ENCODE data around the gene PYGO2. TPM values are rescaled to one million over a fixed set of nuclear protein-coding genes. Genes with fewer than 3 reads are reported as not detected.

Gene PYGO2, protein sequence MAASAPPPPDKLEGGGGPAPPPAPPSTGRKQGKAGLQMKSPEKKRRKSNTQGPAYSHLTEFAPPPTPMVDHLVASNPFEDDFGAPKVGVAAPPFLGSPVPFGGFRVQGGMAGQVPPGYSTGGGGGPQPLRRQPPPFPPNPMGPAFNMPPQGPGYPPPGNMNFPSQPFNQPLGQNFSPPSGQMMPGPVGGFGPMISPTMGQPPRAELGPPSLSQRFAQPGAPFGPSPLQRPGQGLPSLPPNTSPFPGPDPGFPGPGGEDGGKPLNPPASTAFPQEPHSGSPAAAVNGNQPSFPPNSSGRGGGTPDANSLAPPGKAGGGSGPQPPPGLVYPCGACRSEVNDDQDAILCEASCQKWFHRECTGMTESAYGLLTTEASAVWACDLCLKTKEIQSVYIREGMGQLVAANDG
- total RNA-seq, result 13.2 TPM
- long read RNA-seq, transcript PYGO2-202 (3 exons, 3,146 nt), result major isoform, 49 of 58 reads
- long read RNA-seq, partial matches to known transcripts, result 0 of 58 reads
- long read RNA-seq, other reads (novel, unspliced or antisense), result 8 of 58 reads

DNA sequence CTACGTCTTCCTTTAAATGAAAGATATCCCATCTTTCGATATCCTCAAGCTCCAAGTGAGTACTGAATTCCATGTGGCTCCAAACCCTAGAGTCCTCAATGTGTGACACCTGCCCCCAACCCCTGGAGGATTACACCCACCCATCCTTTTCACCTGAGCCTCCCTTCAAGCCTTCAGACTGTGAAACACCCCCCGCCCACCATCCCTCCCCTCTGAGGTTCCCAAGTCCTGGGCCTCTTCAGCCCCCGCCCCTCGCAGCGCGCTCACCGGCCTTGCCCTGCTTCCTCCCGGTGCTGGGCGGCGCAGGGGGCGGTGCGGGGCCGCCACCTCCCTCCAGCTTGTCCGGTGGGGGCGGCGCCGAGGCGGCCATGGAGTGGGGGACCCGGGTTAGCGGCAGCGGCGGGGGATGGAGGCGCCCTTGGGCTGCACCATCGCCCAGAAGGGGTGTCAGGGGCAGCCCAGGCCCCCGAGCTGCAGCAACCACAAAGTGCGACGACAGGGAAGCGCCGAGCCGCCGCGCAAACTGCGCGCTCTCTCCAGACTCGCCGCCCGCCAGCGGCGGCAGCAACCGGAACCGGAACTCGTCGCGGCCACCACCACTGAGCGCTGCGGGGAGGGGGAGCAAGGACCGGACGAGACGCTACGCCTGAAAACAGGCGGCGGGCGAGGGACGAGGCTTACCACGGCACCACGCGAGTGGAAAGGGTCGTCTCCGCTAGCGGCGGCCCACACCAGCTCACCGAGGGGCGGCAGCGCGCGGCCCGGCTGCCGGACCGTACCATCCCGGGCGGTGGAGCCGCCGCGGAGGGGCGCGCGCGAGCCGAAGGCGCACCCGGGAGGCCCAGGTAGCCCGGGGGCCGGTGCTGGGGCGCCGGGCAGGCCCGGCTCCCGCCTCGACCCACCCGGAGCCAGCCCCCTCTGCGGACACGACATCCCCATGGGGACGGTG, at the start of gene PYGO2:
TSS of gene PYGO2 (minus strand) at position 576 of the 949 bp plus-strand sequence. CDS start at position 370, 206 bp downstream.
- intact Hi-C loops (cut with DNase I), result loop anchor here (5.0 kb wide), 1 partner anchor 101 kb away; the partner anchor contains the start of gene EFNA4
- DNase-seq (peak; percentile 88), ATAC-seq (ENCODE audit: poor library complexity) (peak; percentile 90)

DNA sequence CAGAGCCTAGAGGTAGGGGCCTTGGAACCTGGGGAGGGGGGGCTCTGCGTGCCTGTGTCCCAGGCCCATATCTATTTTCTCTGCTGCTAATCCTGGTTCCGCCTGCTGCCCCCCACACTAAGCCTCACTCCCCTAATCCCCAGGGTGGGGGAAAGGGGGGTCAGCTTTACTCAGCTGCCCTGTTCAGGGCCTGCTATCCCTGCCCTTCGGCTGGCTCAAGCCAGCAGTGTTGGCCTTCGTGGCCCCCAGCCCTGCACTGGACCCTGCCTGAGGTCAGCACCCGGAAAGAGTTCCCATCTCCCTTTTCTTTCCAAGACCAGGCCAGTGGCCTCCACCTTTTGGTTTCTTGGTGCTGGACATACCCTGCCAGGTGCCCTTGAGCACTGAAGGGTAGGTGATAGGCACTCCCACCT, 49.4 kb upstream of the PYGO2 start:
- ATAC-seq (ENCODE audit: poor library complexity), result no peak
- intact Hi-C loops (cut with DNase I), result loop anchor here (10.0 kb wide), 1 partner anchor 106 kb away; no protein-coding TSS in a partner anchor

GRCh38 chr1:155010211-155010918, 48.8 kb upstream of the PYGO2 start:
- intact Hi-C loops (cut with DNase I), result loop anchor here (10.0 kb wide), 1 partner anchor 106 kb away; no protein-coding TSS in a partner anchor
- DNase-seq, result peak; percentile 42
- no peak for ATAC-seq (ENCODE audit: poor library complexity)

More for the DNA sequence above, 49.4 kb upstream of the PYGO2 start:
- no peak for DNase-seq

DNA sequence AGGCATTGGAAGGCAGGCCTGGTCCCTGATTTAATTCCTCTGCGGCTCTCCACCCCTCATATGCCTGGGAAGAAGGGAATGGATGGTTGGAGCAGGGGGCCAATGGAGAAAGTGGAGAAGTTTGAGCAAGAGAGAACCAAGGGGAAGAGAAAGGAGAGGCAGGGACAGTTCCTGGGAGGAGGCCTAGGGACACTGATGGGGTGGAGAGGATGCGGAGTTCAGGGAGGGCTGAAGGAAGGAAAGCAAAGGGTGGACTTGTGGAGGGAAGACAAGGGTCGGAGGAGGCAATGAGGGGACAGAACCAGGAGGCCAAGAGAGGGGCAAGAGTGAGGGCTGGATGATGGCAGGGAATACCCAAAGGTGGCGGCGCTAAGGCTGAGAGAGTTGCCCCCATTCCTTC, 48.2 kb upstream of the PYGO2 start:
- ATAC-seq (ENCODE audit: poor library complexity) (no peak), DNase-seq (no peak)
- intact Hi-C loops (cut with DNase I), result loop anchor here (10.0 kb wide), 1 partner anchor 105 kb away; no protein-coding TSS in a partner anchor

- no peak for ATAC-seq (ENCODE audit: poor library complexity)
- no peak for DNase-seq
- intact Hi-C loops (cut with DNase I), result no loop called here
These were observed 47.7 kb upstream of the PYGO2 start for GRCh38 chr1:155009221-155009711.

GRCh38 chr1:155008015-155008941, 46.7 kb upstream of the PYGO2 start:
- DNase-seq, result peak; percentile 72
- intact Hi-C loops (cut with DNase I), result no loop called here
- no peak for ATAC-seq (ENCODE audit: poor library complexity)

- intact Hi-C loops (cut with DNase I), result no loop called here
- ATAC-seq (ENCODE audit: poor library complexity) (peak; percentile 38), DNase-seq (peak; percentile 85)
These were observed 45.8 kb upstream of the PYGO2 start for GRCh38 chr1:155007251-155007828.

- peak; percentile 48 for DNase-seq
- intact Hi-C loops (cut with DNase I), result no loop called here
- no peak for ATAC-seq (ENCODE audit: poor library complexity)
These were observed 45.1 kb upstream of the PYGO2 start for GRCh38 chr1:155006601-155007101.

DNA sequence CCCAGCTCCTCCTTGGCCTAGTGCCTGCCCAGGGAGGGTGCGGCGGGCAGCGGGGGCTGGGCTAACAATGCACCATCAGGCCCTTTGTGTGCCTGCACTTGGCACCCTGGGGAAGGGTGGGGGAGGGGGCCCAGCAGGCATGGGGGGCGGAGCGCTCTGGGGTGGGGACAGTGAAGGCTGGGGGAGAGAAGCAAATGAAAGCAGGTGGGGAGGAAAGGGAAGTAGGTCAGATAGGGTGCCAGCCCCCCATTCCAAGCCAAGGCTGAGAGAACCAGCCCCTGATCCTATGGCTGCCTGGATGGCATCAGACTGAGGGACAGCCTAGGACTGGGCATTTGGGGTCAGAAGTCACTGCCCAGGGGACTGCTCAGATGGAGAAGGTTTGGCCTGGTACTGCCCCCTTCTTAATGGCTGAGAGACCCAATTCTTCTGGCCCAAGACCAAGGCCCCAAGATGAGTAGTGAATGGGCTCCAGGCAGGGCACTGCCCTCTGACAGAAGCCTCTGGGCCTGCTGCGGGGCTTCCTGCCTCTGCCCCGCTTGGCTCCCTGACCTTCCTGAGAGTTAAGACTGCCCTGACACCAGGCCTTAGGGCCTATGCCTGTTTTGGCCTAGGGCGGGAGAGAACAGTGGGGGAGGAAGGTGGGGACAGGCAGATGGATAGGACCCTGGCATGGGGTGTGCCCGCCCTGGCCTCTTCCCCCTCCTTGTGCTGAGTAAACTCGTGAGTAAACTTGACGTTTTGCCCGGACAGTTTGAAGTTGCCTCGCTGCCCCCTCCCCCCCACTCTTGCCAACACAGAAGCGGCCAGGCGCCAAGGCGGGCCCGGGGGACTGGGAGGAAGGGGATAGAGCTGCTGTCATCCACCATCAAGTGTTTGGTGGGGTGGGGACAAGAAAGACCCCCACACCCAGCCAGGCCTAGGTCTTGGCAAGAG, 43.8 kb upstream of the PYGO2 start:
- DNase-seq (peak; percentile 87), ATAC-seq (ENCODE audit: poor library complexity) (peak; percentile 25)
- intact Hi-C loops (cut with DNase I), result no loop called here

DNA sequence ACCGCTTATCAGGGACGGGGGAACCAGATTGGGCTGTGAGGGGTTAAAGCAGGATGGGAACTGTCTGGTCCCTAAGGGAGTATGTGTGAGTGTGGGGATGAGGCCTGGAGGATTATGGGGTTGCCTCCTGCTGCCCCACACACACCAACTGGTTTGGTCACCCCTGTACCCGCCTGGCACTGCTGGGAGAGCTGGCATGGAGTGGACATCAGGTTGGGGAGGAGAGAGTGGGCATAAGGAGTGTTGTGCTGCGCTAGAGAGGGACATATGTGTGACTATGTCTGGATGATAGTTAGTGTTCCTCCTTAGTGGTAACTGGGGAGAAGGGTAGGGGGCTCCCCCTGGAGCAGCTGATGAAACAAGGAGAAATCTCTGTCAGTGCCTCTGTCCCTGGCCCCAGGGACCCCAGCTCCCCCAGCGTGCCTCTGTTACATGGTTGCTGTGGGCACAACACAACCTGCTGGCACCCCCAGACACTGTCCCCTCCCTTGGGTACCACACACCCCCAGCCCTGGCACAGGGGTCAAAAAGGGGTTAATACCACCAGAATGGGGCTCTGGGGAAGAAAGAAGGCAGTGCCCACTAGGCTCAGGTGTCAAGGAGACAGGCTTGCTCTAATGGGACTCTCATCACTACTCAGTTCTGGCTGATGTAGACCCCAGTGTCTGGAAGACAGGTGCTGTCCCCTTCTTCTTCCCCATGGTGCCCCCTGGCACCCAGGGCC, 42.9 kb upstream of the PYGO2 start:
- DNase-seq, result peak; percentile 40
- intact Hi-C loops (cut with DNase I), result no loop called here
- ATAC-seq (ENCODE audit: poor library complexity), result no peak

DNA sequence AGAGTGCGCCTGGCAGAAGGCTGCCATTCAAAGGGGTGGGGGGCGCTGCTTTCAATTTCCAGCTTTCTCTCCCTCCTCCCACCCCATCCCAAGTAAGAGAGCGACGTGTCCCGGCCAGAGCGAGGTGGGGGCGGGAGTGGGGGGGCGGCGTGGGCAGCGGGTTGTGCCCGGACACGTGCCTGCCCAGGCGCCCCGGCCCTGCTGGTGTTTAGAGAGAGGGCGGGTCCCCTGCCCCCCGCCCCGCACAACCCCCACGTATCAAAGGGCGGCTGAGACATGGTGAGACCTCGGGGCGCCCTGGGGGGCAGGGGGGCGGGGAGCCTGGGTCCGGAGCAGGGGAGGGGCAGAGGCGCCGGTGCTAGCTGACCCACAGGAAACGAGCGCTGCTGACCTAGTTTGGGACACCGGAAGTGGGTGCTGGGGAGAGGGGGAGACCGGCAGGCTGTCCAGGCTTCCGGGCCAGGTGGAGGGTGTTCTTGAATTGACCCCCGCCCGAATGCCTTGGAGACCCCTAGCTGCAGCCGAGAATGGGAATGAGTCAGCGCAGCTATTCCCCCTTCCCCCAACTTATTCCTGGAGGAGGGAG, 42.3 kb upstream of the PYGO2 start:
- ATAC-seq (ENCODE audit: poor library complexity) (peak; percentile 14), DNase-seq (peak; percentile 83)
- intact Hi-C loops (cut with DNase I), result no loop called here

DNA sequence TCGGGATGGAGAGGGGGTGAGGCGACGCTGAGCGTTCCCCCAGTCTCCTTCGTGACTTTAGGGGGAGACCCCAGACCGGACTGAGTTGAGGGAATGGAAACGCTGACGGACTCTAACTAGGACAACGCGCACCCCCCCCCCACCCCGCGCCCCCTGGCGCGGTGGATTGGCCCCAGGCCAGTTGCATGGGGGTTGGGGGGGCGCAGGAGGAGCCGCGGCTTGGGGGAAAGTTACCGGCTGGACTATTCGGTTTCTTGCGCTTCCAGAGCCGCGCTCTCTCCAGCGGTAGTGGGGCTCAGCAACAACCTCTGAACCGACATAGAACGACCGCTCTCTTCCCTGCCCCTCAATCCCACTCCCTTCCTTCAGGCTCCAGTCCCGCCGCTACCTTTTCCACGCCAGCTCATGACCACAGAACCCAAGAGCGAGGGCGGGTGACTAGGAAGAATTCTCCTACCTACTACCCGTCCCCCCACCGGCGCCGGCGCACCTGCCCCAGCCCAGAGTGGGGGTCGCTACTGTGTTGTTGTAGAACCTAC, 41.7 kb upstream of the PYGO2 start:
- ATAC-seq (ENCODE audit: poor library complexity), result no peak
- DNase-seq, result no peak
- intact Hi-C loops (cut with DNase I), result no loop called here

- intact Hi-C loops (cut with DNase I), result no loop called here
- DNase-seq (peak; percentile 69), ATAC-seq (ENCODE audit: poor library complexity) (peak; percentile 1)
These were observed 41.1 kb upstream of the PYGO2 start, which contains the start of gene ZBTB7B for GRCh38 chr1:155002464-155003226. TSS of gene ZBTB7B (plus strand) at chr1:155002802. CDS start at chr1:155014661, 11,859 bp downstream.

All from Right ventricle myocardium superior (tissue), 1 donor.